ENCODE measurements around the gene HES6.
A peak's percentile ranks its signal among the peaks of the same experiment; 100 is the strongest.

Gene HES6

DNA sequence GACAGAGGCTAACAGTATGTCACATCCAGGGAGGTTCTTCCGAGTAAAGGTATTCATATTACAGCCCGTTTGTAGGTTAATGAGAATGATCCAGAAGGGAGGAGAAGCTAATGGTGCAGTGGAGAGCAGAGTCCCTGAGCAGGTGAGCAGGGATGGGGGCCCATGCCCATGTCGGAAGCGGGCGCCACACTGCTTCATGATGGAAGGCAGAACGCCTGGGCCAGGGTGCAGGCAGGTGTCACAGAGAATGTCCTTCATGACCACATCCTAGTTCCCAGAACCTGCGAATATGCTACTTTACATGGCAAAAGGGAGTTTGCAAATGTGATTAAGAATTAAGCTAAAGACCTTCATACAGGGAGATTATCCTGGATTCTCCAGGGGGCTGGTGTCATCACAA is 4.0 kb downstream of the HES6 start:
- no peak for DNase-seq (ENCODE audit: low read depth in 2 of 2)

DNA sequence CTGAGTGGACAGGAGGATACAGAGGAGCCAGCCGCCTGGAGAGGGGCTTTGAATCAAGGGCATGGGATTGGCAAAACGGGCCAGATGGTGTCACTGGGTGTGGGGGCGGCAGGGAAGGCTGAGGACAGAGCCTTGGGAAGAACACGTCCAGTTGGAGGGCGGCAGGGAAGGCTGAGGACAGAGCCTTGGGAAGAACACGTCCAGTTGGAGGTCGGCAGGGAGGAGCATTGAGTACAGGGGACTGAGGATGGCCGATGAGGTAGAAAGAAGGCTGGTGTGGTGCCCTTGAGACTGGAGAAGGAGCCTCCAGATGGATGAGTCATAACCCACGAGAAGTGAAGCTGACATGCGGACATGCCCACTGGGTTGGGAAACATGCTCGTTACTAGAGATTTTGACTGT is 4.5 kb downstream of the HES6 start:
- no peak for DNase-seq (ENCODE audit: low read depth in 2 of 2)

DNA sequence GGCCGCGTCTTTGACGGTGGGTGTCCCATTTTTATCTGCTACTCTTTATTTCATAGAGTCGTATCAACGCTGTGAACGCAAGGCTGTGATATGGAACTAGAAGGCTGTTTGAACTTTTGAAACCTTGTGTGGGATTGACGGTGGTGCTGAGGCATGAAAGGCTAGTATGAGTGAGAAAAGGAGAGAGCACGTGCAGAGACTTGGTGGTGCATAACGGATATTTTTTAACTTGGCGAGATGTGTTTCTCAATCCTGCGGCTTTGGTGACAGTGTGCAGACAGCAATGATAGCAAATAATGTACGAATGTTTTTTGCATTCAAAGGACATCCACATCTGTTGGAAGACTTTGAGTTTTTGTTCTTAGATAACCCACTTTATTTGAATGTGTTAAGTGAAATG is 6.2 kb downstream of the HES6 start:
- no peak for DNase-seq (ENCODE audit: low read depth in 2 of 2)

DNA sequence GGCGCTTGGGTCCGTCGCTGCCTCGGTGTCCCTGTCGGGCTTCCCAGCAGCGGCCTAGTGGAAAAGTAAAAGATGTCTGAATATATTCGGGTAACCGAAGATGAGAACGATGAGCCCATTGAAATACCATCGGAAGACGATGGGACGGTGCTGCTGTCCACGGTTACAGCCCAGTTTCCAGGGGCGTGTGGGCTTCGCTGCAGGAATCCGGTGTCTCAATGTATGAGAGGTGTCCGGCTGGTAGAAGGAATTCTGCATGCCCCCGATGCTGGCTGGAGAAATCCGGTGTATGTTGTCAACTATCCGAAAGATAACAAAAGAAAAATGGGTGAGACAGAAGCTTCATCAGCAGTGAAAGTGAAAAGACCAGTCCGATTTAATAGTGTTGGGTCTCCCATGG is 8.0 kb downstream of the HES6 start:
- DNase-seq (ENCODE audit: low read depth in 2 of 2), result no peak

DNA sequence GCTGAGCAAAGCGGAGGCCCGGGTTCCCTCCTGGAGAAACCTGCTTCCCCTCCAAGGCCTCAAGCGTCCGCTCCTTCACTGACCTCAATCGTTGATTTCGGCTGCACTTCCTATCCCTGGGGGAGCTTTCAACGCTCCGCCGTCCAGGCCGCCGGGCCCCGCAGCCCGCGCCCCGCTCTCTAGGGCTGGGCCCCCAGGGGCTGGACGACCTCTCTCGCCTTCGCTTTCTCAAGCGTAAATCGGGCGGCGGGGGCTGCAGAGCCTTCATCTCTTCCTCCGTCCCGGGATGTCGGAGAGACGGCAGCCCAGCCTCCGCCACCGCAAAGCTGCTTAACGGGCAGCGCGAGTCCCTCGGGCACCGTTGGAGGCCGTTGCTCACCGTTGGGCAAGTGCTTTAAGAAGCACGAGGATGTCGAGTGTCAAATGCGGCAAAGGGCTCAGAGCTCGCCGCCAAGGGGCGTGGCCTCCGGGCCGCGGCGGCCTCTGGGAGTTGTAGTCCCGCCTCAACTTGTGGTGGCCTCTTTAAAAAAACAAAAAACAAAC is 8.5 kb downstream of the HES6 start:
- DNase-seq (ENCODE audit: low read depth in 2 of 2), result peak; percentile 54 to 63

DNA sequence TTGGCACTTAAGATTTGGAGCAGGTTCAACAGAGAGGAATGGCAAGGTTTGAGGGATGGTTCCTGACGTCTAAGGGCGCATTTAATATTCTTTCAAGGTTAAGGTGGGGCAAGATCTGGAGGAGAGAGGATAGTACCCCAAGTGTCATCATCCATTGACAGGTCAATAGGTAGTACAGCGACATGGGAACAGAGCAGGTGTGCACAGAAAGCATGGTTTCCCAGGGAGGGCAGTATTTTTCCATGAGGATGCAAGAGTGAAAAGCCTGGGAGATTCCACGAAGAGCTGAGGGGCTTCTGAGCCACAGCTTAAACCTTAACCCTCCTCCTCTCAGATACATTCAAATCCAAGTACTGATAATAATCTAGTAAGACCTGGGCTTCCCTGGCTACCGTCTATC is 9.1 kb downstream of the HES6 start:
- no peak for DNase-seq (ENCODE audit: low read depth in 2 of 2)

DNA sequence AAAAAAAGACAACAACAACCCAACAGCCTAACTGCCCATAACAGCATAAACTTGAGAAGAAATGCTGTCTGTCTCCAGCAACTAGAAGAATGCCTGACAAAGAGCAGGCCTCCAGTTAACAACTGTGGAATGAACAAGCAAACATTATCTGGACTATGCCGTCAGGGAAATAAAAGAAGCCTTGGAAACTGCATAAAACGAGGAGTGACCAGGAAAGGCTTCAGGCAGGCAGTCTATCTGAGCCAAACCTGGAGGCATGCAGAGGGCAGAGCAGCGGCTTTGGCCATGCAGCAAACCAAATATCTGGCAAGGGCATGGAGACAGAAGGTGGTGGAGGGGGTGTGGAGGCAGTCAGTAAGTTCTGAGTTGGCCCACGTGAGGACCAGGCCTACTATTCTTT is 11.1 kb downstream of the HES6 start:
- DNase-seq (ENCODE audit: low read depth in 2 of 2), result no peak

DNA sequence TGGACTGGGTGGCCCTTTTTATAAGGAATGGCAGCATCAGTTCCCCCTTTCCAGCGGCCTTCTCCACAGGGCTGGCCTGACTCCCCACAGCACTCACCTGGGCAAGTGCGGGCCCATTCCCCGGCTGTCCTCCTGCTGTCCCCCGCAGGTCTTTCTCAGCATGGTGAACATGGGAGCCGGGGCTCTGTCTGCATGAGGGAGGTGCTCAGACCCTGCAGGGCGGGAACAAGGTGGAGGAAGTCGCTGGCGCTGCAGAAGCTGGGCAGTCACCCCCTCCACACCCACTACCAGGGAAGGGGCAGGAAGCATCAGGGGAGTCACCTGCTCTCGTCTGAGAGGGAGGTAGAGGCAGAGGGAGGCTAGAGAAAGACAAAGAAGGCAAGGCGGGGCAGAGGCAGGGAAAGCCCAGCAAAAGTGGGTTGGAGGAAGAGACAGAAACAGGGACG is 12.2 kb downstream of the HES6 start:
- DNase-seq (ENCODE audit: low read depth in 2 of 2), result no peak

DNA sequence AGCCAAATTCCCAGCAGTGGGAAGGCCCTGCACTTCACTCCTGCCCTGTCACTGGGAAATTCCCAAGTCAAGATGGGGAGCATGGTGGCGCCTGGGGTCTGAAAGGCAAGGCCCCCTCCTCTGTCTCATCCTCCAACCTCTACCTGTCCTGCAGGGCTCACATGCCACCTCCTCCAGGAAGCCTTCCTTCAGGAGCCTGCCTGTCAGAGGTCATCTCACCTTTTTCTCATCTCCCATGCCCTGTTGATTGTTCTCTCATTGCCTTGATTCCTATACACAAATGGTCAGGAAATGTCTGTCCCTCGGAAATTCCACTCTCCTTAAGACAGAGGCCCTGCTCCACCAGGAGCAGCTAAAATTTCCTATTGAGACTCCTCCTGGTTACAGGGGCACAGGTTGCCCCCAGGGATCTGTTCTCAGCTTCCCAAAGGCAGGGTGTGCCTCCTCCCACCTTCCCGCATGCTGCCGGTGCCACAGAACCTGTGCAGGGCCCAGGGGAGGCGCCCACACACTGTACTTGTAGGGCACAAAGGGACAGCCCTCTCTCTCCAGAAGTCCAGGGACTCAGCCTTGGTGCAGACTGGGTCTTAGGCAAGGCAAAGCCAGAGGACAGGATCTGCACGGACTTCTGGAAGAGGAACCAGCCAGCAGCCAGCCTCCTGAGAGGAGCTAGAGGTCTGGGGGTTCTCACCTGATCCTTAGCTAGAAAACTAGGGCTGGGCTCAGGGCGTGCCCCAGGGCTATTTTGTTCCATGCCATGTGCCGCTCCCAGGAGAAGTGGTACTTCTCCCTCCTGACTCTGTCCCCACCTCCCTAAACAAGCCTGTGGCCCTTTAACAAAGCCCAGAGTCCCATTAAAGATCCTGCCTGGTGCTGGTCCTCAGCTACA is 12.9 kb downstream of the HES6 start:
- no peak for DNase-seq (ENCODE audit: low read depth in 2 of 2)

DNA sequence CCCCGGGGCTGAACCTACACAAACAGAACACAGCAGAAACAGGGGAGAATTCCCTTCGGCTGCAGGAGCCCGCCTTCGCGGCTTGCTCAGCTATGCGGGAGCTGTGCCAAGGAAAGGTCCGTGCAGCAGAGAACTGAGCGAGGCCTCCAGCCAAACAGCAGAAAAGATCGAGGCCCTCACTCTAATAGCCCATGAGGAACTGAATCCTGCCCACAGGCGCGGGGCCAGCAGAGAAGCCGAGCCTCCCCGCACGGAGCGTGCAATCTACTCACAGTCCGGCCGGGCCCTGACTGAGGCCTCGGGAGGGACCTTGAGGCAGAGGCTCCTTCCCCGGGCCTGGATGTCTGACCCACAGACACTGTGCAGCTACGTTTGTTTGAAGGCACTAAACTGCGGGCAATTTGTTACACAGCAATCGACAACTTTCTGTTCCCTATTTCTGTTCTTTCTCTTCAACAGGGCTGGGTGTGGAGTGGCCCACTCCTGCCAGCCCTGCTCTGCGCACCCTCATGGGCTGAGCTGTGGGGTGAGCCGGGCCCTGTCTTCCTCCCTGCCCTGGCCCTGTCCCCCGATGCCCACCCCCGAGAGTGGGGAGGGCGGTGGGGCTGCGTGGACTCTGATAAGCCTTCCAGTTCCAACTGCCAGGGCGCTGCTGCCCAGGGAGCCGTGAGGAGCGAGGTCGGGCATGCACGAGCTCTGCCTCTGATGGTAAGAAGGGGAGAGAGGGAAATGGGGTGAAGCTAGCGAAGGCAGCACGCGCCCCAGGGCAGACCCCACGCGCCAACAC is 13.7 kb downstream of the HES6 start:
- no peak for DNase-seq (ENCODE audit: low read depth in 2 of 2)

DNA sequence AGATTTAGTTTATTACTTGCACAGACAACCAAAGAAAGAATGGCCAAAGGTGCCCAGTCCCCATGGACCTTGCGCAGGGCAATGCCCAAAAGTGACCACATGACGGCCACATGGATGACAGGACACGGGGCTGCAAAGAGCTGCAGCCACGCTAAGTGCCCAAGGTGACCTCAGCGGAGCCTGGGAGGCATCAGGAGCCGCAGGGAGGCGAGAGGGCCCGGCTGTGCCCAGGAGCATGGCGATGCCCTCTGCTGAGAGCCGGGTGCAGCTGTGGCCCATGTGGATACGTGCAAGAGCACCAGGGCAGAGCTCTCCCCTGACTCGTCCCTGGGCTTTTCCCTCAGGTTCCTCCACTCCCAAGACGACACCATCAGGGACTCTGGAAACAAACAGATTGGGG is 14.7 kb downstream of the HES6 start:
- DNase-seq (ENCODE audit: low read depth in 2 of 2), result no peak

DNA sequence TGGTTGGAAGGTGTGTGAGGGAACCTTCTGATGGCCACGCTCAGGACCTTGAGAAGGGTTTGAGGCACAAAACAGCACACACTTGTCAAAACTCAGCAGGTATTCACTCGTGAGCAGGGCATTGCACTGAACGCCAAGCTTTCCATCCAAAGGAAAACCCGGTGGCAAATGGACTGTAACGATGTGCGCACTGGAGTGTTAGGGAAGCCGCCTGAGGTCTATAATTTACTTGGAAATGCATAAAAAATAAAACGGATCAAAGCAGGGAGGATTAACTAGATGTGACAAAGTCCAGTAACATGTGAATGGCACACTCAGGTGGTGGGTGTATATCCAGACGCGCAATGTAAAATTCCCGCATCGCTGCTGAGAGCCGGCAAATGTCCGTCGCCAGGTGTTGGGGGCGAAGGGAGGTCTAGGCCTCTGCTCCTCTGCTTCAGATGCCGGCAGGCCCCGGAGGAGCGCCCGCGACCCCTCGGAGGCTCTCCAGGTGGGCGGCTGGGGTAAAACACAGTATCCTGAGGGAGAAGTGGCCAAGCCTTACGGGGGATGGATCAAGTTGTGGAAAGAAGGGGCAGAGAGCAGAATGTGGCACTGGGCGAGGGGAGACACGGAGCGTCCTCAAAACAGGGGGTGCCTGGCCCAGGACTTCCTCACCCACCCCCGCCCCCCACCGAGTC is 15.3 kb downstream of the HES6 start:
- DNase-seq (ENCODE audit: low read depth in 2 of 2), result no peak

DNA sequence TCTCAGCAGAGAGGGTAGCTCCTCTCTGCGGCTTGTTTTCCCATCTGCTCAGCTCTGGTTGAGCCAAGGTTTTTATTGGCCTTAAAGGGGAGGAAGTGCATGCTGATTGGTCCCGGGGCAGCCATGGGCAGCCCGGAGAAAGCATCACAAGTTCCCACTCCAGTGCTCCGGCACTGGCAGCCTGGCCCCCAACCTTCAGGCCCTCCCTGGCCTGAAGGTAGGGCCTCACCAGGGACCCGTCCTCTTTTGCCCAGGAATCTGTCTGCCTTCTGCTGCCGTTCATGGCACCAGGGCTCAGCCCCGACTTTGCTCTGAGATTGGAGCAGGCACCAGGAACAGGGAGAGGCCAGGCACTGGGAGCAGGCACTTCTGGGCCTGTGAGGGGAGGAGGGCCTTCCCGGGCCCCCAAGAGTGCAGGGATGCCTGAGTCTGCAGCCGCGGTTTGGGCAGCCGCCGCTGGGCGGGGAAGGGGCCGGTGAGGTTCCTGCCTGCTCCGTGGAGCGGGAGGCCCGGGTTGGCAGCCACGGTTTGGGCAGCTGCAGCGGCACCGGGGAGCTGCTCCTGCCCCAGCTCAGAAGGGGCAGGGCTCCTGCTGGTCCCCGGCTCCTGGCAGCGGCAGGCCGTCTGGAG is 18.8 kb downstream of the HES6 start:
- DNase-seq (ENCODE audit: low read depth in 2 of 2), result no peak

DNA sequence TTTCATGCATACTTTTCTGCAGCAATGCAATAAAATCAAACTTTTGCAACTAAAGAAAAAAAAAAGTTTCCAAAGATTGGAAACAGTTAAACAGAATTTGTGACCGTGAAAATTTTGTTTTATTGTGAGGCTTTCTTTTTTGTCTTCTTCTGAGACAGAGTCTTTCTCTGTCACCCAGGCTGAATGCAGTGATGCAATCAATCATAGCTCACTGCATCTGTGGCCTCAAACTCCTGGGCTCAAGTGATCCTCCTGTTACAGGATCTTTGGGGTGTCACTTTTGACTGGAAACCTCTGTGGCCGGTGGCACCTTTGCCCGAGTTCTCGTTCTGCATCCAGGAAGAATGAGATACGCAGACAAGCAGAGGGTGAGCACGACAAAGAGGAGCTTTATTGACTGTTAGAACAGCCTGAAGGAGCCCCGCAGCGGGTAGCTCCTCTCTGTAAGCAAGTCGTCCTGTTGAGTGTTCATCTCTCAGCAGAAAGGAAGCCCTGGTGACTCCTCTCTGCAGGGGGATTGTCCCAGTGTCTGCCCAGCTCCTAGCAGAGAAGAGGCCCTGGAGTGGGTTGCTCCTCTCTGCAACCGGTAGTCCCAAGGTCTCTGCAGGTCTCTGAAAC is 19.5 kb downstream of the HES6 start:
- DNase-seq (ENCODE audit: low read depth in 2 of 2), result no peak

DNA sequence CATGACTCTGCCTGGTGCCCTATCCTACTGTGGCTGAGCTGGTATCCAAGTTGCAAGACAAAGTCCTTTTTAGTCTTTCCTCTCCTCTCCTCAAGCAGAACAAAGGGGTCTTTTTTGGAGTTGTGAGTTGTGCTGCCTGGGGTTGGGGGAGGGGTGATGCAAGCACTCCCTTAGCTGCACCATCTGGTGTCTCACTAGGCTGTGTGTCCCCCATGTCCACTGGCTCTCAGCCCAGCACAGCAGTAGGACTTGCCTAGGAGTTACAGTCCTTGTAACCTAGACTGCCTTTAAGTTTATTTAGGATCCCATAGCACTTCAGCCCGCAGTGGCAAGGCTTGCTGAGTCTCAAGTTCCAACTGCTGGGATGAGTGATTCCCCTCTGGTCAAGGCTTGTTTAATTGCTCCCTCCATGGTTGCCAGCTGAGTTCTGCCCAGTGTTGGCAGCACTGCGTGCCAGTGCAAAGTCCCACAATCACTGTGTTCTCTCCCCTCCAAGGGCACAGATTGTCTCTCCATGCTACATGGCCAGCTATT is 23.1 kb downstream of the HES6 start:
- DNase-seq (ENCODE audit: low read depth in 2 of 2), result no peak

DNA sequence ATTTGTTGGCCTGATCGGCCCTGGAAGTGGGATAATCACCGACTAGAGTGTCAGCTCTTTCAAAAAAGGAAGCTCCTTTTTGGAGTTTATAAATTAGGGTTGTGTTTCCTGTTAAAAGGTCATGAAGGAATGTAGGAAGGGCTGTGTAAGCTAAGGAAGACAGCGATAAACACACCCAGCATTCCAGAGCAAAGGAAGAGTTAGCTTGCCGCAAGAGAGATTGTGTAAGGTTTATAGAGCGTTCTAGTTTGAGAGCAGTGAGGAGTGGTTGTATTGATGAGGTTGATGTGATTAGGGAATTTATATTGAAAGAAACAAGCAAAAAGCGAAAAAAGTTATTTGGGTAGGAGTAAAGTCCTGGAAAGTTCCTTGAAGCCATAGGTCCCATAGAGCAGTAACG is 32.8 kb downstream of the HES6 start:
- no peak for DNase-seq (ENCODE audit: low read depth in 2 of 2)

DNA sequence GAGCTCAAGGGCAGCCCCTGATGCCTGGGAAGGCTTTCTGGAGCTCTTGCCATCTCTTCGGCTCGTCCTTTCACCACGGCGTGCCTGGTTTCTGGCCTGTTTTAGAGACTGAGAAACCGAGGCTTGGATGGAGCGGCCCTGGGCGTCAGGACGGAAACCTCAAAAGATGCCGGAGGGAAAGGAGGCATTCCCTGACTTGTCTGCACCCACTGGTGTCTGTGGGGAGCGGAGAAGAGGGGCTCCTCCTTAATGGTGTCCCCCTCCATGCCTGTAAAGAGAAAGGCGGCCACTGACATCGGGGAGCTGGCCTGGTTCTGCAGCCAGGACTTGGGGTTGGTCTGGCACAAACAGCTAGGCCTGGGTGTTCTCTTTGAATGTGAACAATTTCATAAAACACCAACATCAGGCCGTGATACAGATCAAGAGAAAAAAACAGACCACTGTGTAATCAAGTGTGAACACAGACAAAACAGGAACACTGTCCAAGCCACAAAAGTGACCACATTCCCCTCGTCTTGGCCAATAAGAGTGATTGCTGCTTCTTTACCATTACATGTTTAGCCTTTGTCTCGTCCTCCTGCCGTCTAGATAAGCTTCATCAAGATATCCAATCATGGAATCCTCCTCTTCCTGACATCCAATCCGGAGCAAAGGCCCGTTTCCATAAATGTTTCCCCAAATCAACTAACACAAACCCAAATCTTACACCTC is 35.7 kb downstream of the HES6 start:
- no peak for DNase-seq (ENCODE audit: low read depth in 2 of 2)

DNA sequence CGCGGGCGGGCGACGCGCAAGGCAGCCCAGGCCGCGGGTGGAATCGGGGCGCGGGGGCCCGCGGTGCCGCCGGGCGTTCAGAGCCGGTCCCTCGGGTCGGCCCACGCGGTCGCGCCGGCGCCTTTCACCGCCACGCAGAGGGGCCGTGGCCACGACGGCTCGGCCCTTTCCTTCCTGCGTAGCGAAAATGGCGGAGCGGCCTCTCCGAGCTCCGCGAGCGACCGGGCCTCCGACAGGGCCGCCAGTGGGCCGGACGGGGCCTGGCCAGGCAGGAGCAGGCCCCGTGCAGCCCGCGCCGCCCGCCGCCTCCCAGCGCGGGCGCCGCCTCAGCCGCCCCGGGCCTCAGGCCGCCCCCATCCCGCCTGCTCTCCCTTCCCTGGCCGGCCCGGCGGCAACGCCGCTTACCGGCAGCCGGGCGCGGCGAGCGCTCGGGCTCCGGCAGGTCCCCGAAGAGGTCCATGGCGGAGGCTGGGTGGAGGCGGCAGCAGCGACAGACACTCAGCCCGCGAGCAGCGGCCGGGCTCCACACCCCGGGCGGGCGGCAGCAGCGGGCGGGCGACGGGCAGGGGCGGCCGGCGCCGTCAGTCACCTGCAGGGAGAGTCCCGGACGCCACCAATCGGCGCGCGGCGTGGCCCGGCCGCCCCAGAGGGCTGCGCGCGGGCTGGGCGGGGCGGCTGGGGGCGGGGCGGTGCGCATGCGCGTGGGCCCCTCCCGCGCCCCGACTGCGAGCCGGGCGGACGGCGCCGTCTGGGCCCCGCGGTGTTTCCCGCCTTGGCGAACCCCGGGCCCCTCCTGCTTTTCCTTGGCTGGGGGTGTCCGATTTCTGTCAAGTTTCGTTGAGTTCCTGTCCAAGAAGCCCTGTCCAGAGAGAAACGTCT is 36.5 kb downstream of the HES6 start, which contains the start of gene ILKAP:
Gene ILKAP (minus strand): TSS at position 602 of the 879 bp plus-strand sequence. CDS start 142 bp downstream, at position 460.
- DNase-seq (ENCODE audit: low read depth in 2 of 2), result peak; percentile 76 to 90
